ENCODE measurements around the gene CLEC2A.

CLEC2A gene

DNA sequence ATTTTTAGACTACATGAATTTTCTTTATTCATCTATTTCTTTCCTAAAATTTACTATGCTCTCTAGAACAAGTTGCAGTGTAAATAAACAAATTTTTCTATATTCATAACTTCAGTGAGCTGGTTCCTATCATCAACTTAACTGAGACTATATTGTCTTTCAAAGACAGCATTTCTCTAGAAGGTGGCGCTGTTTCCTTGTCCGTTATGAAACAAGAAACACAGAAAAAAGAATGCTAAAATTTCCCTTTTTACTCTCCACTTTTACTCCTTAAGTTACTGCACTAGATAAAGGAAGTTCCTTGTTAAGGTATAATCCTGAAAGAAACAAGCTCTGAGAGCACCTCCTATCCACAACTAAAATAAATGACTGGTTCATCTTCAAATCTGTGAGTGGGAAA is 8.2 kb upstream of the CLEC2A start:
- DNase-seq (ENCODE audit: low read depth, low spot score), result no peak
- H3K4me3 ChIP-seq (ENCODE audit: low read depth, low read length), result no peak overlapping the region
- ChIA-PET CTCF (interaction anchor here (0.7 to 1.2 kb wide), 4 partner anchors 8 to 199 kb away, joined by 3 to 5 read pairs (median 3); partner anchors contain the start of gene CLEC2A), POLR2A (no interaction called here)
- TF ChIP-seq CTCF (IDR thresholded peaks at IDR 0.05; ENCODE audit: insufficient read depth, low read length, missing control alignments), result peak; percentile 4

- TF ChIP-seq CTCF (IDR thresholded peaks at IDR 0.05; ENCODE audit: insufficient read depth, low read length, missing control alignments), result no peak
- ChIA-PET CTCF (no interaction called here), POLR2A (no interaction called here)
- no peak for DNase-seq (ENCODE audit: low read depth, low spot score)
- no peak overlapping the region for H3K4me3 ChIP-seq (ENCODE audit: low read depth, low read length)
Measured at GRCh38 chr12:9936591-9936990, 4.4 kb upstream of the CLEC2A start.

GRCh38 chr12:9935026-9935425 is 2.9 kb upstream of the CLEC2A start:
- CTCF ChIA-PET, result interaction anchor here (1.5 kb wide), 1 partner anchor 184 kb away, joined by 6 read pairs; no protein-coding TSS in a partner anchor
- no peak for TF ChIP-seq CTCF (IDR thresholded peaks at IDR 0.05; ENCODE audit: insufficient read depth, low read length, missing control alignments)
- no peak overlapping the region for H3K4me3 ChIP-seq (ENCODE audit: low read depth, low read length)
- no peak for DNase-seq (ENCODE audit: low read depth, low spot score)
- POLR2A ChIA-PET, result no interaction called here

DNA sequence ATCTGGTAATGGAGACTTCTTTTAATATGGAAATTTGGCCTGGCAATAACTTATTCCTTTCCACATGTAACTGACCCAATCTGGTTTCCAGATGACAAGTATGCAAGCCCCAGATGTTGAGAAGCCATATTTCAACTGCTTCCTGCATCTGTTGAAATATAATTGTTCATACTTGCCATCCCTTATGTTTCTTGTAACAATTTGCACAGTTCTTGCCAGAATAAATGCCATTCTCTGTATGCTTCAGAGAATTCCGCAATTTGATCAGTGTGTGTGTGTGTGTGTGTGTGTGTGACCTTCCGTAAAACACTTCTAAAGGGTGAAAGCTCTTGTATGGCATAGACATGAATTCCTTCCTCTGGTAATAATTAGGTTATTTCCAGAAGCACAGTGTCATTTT is 1.8 kb upstream of the CLEC2A start:
- TF ChIP-seq CTCF (IDR thresholded peaks at IDR 0.05; ENCODE audit: insufficient read depth, low read length, missing control alignments), result no peak
- no peak overlapping the region for H3K4me3 ChIP-seq (ENCODE audit: low read depth, low read length)
- CTCF ChIA-PET, result interaction anchor here (1.5 kb wide), 1 partner anchor 183 kb away, joined by 6 read pairs; no protein-coding TSS in a partner anchor
- POLR2A ChIA-PET, result no interaction called here
- DNase-seq (ENCODE audit: low read depth, low spot score), result no peak

DNA sequence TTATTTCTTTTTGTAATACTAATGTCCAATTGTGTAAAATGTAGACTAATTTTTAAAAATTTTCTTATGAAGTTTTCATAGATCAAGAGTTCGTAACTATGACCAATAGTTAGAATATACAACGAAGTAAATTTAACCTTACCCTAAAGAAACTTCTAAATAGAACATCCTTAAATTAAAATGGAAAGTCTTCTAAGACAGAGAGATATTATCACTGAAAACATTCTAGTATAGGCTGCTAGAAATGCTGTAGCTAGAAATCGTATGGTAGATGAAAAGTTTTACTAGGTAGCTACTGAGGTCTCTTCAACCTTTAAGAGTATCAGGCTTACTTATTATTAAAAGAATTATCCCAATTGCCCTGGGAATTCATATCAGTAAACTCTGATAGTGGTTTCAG is 925 bp downstream of the CLEC2A start:
- CTCF ChIA-PET, result interaction anchor here (1.4 to 1.7 kb wide), 2 partner anchors 9 to 181 kb away, joined by 5 to 10 read pairs; no protein-coding TSS in a partner anchor
- no peak for TF ChIP-seq CTCF (IDR thresholded peaks at IDR 0.05; ENCODE audit: insufficient read depth, low read length, missing control alignments)
- DNase-seq (ENCODE audit: low read depth, low spot score), result no peak
- no peak overlapping the region for H3K4me3 ChIP-seq (ENCODE audit: low read depth, low read length)
- POLR2A ChIA-PET, result no interaction called here

- ChIA-PET CTCF (interaction anchor here (5.8 kb wide), 1 partner anchor 179 kb away, joined by 67 read pairs; no protein-coding TSS in a partner anchor), POLR2A (no interaction called here)
- no peak overlapping the region for H3K4me3 ChIP-seq (ENCODE audit: low read depth, low read length)
- no peak for DNase-seq (ENCODE audit: low read depth, low spot score)
- no peak for TF ChIP-seq CTCF (IDR thresholded peaks at IDR 0.05; ENCODE audit: insufficient read depth, low read length, missing control alignments)
Measured at GRCh38 chr12:9928607-9929006, 3.6 kb downstream of the CLEC2A start.

All from AG04449 (cell line).